NCI-H2196 treated with DMSO at 0.1 percent for 48 hours (cell line): ENCODE results near the gene FAM43B.

Experiments used
- DNase-seq: peaks from one replicate; lab custom pipeline; 2025; ENCODE audit not compliant: unreplicated experiment; lab: John Stamatoyannopoulos, UW

FAM43B gene

GRCh38 chr1:20589331-20590278, 37.2 kb downstream of the FAM43B start:
- no peak for DNase-seq

GRCh38 chr1:20590306-20590777, 38.0 kb downstream of the FAM43B start:
- DNase-seq = no peak

- DNase-seq = no peak
Observed at GRCh38 chr1:20593756-20594155, 41.4 kb downstream of the FAM43B start.

- DNase-seq = no peak
Observed at GRCh38 chr1:20594746-20595145, 42.4 kb downstream of the FAM43B start.

- no peak for DNase-seq
Observed at GRCh38 chr1:20596106-20596505, 43.7 kb downstream of the FAM43B start.

GRCh38 chr1:20597650-20598049, 45.3 kb downstream of the FAM43B start:
- DNase-seq = no peak

- no peak for DNase-seq
Observed at GRCh38 chr1:20600156-20600555, 47.8 kb downstream of the FAM43B start.

- no peak for DNase-seq
Observed at GRCh38 chr1:20601129-20601825, 48.9 kb downstream of the FAM43B start.

GRCh38 chr1:20602851-20603450, 50.6 kb downstream of the FAM43B start:
- DNase-seq = no peak

GRCh38 chr1:20603504-20604464, 51.4 kb downstream of the FAM43B start:
- DNase-seq = no peak
